GM12872 (cell line): ENCODE measurements around the gene HCRTR2.

Source experiments
- CTCF ChIP-seq: IDR thresholded peaks from 3 replicates; pipeline ENCODE4 v1.5.1; 2011; ENCODE audit warnings: low read depth, mild to moderate bottlenecking, low read length, moderate library complexity; ENCODE audit not compliant: insufficient read depth

HCRTR2 gene

GRCh38 chr6:55299286-55299985, 125.1 kb downstream of the HCRTR2 start:
- TF ChIP-seq CTCF: no peak

GRCh38 chr6:55304747-55305146, 130.4 kb downstream of the HCRTR2 start:
- TF ChIP-seq CTCF: no peak

GRCh38 chr6:55319961-55320695, 145.8 kb downstream of the HCRTR2 start:
- TF ChIP-seq CTCF: no peak

- TF ChIP-seq CTCF: no peak
These were observed 146.4 kb downstream of the HCRTR2 start for GRCh38 chr6:55320696-55321086.

- no peak for TF ChIP-seq CTCF
These were observed 152.9 kb downstream of the HCRTR2 start, which contains the start of gene GFRAL for GRCh38 chr6:55327169-55327568. Gene GFRAL (plus strand): TSS chr6:55327469. CDS start chr6:55327555, 86 bp downstream.
